Mononuclear cell (primary cell): ENCODE results near the gene YIPF4. TPM values are rescaled to one million over a fixed set of nuclear protein-coding genes. Genes with fewer than 3 reads are reported as not detected.

Source experiments
- H3K27me3 ChIP-seq: 2 replicates; pipeline ENCODE4 v1.6.0; 2011; ENCODE audit warnings: low read length, control low read depth; ENCODE audit not compliant: insufficient read depth
- H3K4me1 ChIP-seq: 2 replicates; pipeline ENCODE4 v1.5.1; 2011; ENCODE audit warnings: mild to moderate bottlenecking, low read length, control low read depth; ENCODE audit not compliant: insufficient read depth
- H3K4me3 ChIP-seq: 2 replicates; pipeline ENCODE4 v1.5.1; 2011; ENCODE audit warnings: mild to moderate bottlenecking, low read length, moderate library complexity
- H3K9me3 ChIP-seq: 2 replicates; pipeline ENCODE4 v1.5.1; 2011; ENCODE audit warnings: low read depth, mild to moderate bottlenecking, control low read depth, low read length
- total RNA-seq: library from RNA; depleted of rRNA; stranded (reverse); fragments of >200 nt; gene quantifications from one replicate; pipeline ENCODE4 v1.2.3, GENCODE V29; 2012

Gene YIPF4
- total RNA-seq: 15.3 TPM

DNA sequence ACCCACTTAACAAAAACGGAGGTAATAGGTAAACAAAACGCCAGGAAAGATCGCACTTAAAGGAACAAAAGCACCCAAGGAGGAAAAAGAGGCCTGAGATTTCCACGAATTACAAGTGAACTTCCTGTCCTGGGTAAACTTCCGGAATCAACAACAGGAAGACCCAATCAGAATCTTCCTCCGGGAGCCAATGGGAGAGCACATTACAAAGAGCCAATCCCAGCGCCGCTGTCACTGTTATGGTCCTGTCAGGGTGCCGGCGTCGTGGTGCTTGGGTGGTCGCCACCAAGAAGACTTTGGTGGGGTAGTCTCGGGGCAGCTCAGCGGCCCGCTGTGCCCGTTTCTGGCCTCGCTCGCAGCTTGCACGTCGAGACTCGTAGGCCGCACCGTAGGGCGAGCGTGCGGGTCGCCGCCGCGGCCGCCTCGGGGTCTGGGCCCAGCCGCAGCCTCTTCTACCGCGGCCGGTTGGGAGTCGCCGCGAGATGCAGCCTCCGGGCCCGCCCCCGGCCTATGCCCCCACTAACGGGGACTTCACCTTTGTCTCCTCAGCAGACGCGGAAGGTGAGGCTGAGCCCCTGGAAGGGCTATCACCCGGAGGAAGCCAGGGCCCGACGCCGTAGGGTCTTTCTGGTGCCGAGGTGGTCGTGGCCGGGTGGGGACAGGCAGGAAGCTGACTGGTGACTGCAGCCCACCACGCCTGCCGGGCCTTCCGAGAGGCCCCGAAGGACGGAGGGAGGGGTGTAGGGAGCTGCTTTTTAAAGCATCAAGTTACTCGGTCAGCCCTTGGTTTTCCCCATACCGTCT is at the start of gene YIPF4:
TSS of gene YIPF4 (plus strand) at position 231 of the 804 bp plus-strand sequence. CDS start at position 483, 252 bp downstream.
- peak within 1 kb of the TSS; percentile 91 for H3K4me3 ChIP-seq
- H3K4me1 ChIP-seq: peaks cover 38% of the 10 kb centered on the region
- H3K27me3 ChIP-seq: no peaks in the 10 kb centered on the region
- no peaks in the 10 kb centered on the region for H3K9me3 ChIP-seq

DNA sequence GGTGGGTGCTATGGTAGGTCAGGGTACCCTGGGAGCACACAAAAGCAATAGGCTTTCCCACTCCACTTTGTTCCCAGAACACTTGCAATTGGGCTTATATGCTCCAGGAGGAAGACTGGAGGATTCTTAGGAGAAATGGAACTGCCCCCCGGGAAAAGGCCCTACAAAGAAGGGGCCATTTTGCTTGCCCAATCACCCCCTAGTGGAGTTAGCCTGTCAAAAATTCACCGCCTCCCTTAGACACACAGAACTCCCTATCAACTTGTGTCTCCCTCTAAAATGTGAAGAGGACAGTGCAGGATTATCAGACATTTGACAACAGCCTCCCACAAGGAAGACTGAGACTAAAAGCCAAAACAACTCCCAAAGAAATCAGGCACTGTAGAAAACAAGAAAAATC is 49.5 kb upstream of the YIPF4 start:
- Histone ChIP-seq H3K4me1 (no peaks in the 10 kb centered on the region), H3K27me3 (no peaks in the 10 kb centered on the region), H3K9me3 (no peaks in the 10 kb centered on the region), H3K4me3 (no peak overlapping the region)

DNA sequence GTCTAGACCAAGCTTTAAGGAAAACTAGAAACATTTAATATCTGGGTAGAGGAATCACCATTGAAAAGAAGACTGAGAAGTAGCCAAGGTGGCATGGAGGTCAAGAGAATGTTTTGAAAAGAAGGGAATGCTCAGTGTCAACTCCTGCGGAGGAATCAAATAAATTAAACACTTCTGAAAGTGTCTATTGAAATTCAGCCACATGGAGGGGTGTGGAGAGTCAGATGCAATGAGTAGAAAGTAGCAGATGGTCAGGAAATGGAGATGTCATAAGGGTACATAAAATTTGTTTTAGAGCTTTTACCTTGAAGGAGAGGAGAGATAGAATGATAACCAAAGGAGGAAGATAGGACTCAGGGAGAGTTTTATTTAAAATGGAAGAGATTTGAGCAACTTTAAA is 48.1 kb upstream of the YIPF4 start:
- Histone ChIP-seq H3K4me3 (no peak overlapping the region), H3K27me3 (no peaks in the 10 kb centered on the region), H3K9me3 (no peaks in the 10 kb centered on the region), H3K4me1 (no peaks in the 10 kb centered on the region)

DNA sequence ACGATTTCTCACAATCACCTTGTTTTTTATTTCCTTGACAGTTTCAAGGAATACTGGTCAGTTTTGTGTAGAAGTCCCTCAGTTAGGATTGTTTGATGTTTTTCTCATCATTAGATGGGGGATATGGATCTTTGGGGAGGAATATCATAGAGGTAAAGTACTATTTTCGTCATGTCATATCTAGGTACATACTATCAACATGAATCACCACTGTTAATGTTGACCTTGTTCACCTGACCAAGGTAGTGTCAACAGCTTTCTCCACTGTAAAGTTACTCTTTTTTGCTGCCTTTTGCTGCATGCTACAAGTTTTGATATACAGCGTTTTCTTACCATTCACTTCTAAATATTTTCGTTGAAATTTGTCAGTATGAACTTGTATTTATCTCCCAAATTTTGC is 45.7 kb upstream of the YIPF4 start:
- Histone ChIP-seq H3K9me3 (no peaks in the 10 kb centered on the region), H3K27me3 (no peaks in the 10 kb centered on the region), H3K4me1 (no peaks in the 10 kb centered on the region), H3K4me3 (no peak overlapping the region)

DNA sequence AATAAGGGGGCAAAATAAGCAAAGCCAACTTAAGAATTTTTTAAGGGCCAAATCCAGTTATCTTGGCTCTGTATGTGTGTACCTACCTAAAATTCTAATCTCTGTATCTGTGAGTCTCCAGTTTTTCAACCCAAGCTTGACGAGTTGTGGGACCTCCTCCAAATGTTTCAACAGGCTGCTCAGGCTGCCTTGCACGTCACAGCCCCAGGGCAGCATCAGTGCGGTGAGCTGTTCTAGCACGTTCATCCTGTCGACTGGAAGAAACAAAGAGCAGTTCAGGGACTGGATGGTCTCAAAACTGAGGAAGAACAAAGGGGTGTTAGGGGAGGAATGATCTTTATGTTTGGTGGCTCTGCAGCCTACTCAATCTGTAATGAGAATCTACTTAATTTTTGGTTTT is 42.4 kb upstream of the YIPF4 start:
- Histone ChIP-seq H3K9me3 (no peaks in the 10 kb centered on the region), H3K4me3 (no peak overlapping the region), H3K4me1 (no peaks in the 10 kb centered on the region)

DNA sequence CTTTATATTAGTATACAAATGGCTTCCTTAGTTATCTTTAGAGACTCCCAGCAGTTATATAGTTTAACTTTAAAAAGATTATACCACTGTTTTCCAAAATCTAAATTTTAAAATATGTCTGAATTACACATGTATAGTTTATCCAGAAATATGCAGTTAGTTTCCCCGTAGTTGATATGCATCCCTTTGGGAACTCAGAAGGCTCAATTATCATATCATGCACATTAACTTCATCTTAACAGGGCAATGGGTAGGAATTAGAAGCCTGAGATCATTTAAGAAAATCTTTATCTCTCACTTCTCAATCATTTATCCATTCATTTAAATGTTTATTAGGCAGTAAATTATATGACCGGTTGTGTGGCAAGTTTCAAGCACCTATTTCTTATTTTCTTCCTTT is 40.2 kb upstream of the YIPF4 start:
- no peaks in the 10 kb centered on the region for H3K27me3 ChIP-seq
- H3K4me1 ChIP-seq: no peaks in the 10 kb centered on the region
- H3K9me3 ChIP-seq: no peaks in the 10 kb centered on the region

More for the DNA sequence above, 42.4 kb upstream of the YIPF4 start:
- no peaks in the 10 kb centered on the region for H3K27me3 ChIP-seq

DNA sequence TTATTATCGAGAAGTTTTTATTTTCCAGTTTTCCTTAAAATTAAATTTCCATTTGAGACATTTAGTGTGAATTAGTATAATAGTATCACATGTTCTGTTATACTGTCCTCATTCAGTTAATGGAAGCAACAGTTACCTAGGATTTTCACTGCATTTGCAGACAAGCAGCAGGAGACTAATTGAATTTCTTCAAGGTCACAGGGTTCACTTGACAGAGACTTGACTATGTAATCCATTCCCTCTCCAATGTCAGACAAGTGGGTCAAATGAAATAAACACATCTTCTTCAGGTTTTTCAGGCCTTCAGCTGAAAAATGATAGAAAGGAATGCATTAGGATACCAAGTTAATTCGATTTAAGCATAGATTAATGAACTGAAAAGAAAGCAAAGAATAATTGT is 39.7 kb upstream of the YIPF4 start:
- Histone ChIP-seq H3K4me3 (no peak overlapping the region), H3K4me1 (no peaks in the 10 kb centered on the region), H3K9me3 (no peaks in the 10 kb centered on the region), H3K27me3 (no peaks in the 10 kb centered on the region)

More for the DNA sequence above, 40.2 kb upstream of the YIPF4 start:
- no peak overlapping the region for H3K4me3 ChIP-seq

DNA sequence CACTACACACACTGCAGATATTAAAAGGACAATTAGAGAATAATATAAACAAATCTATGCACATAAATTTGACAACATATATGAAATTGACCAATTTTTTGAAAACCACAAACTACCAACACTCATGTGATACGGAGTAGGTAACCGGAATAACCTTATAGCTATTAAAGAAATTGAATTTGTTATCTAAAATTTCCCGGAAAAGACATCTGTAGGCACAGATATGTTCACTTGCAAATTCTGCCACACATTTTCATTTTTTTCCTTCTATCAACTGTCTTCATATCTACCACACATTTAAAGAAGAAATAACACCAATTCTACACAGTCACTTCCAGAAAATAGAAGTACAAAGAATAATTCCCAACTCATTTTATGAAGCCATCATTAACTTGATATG is 35.4 kb upstream of the YIPF4 start:
- Histone ChIP-seq H3K4me1 (no peaks in the 10 kb centered on the region), H3K4me3 (no peak overlapping the region), H3K27me3 (no peaks in the 10 kb centered on the region), H3K9me3 (no peaks in the 10 kb centered on the region)

DNA sequence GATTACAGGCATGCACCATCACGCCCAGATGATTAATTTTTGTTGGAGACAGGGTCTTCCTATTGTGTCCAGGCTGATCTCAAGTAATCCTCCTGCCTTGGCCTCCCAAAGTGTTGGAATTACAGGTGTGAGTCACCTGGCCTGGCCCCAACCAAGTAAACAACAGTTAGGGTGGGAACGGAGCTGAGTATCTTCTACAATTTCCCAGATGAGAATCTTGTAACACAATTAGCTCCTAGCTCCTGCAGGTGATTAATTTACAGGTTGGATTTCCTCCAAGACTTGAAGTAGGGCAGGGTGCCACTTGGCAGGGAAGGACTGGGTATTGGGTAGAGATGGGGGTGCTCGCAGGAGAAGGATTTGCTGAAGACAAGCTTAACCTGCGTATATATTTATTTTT is 30.8 kb upstream of the YIPF4 start:
- no peaks in the 10 kb centered on the region for H3K4me1 ChIP-seq
- H3K27me3 ChIP-seq: no peaks in the 10 kb centered on the region
- H3K4me3 ChIP-seq: no peak overlapping the region
- H3K9me3 ChIP-seq: no peaks in the 10 kb centered on the region

DNA sequence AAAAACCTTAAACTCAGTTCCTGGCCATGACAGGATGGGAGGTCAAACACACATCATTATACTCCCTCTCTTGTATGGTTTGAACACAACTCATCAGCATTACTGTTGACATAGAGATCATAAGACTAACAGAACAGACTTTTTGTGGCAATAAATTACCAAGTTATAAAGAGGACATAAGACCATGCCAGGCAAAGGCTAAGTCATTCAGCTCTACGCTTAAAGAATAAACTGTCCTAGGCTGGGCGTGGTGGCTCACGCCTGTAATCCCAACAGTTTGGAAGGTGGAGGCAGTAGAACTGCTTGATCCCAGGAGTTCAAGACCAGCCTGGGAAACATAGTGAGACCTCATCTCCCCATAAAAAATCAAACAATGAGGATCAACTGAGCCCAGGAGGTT is 29.4 kb upstream of the YIPF4 start:
- H3K27me3 ChIP-seq: no peaks in the 10 kb centered on the region
- H3K4me3 ChIP-seq: no peak overlapping the region
- H3K4me1 ChIP-seq: no peaks in the 10 kb centered on the region
- H3K9me3 ChIP-seq: no peaks in the 10 kb centered on the region

DNA sequence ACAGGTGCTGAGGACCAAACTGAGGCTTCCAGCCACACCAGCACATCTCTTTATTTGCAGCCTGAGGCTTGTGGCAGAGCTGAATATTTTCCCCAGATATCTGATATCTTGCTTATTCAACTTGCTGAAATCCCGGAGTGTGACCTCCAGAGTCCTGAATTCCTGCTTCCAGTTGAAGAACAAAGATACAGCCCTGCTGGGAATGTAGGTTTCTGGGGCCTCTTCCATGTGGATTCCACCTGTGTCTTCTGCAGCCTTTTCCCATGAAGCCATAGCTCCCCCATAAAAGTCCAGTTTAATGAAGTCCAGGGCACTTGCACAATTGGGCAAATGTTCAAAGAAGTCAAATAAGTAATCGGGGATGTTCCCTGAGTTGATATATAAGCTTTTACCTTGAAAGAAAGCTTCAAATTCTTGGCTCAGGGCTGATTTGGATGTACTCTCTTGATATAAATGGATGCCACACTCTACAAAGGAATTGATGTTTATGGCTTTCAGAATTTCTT is 27.9 kb upstream of the YIPF4 start:
- H3K9me3 ChIP-seq: no peaks in the 10 kb centered on the region
- no peaks in the 10 kb centered on the region for H3K4me1 ChIP-seq
- H3K27me3 ChIP-seq: no peaks in the 10 kb centered on the region
- H3K4me3 ChIP-seq: no peak overlapping the region

DNA sequence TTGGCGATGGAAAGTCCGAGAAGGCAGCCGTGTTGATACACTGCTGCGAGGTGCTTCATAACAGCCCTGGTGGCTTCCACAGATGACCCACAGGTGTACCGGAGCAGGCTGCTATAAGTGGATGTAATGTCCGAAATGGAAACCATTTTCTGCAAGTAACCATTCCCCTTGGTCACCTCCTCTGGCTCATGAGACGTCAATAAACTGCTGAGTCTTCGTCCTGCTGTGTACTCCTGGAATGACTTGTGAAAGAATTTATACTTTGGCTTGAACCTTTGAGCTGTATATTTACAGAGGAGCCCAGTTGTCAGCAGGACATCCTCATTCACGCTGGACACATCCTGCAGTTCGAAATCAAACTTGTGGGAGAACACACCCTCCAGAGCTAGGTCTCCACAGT is 27.4 kb upstream of the YIPF4 start:
- H3K4me1 ChIP-seq: no peaks in the 10 kb centered on the region
- no peak overlapping the region for H3K4me3 ChIP-seq
- H3K27me3 ChIP-seq: no peaks in the 10 kb centered on the region
- H3K9me3 ChIP-seq: no peaks in the 10 kb centered on the region

DNA sequence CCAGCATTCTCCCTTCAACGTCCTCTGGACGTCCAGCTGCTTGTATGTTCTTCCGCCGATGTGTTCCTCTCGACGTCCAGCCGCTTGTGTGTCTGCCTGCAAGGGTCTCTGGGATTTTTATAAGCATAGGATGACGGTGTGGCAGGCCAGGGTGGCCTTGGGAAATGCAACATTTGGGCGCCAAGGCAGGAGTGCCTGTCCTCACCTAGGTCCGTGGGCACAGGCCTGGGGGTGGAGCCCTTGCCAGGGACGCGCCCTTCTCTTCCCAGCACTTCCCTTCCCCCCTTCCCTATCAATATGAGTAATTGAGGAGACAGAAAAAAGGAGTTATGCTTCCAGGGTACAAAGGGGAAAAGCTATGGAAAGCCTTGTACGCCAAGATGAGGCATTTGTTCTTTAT is 19.5 kb upstream of the YIPF4 start:
- Histone ChIP-seq H3K27me3 (no peaks in the 10 kb centered on the region), H3K9me3 (no peaks in the 10 kb centered on the region), H3K4me3 (no peak overlapping the region), H3K4me1 (peaks cover 21% of the 10 kb centered on the region)

DNA sequence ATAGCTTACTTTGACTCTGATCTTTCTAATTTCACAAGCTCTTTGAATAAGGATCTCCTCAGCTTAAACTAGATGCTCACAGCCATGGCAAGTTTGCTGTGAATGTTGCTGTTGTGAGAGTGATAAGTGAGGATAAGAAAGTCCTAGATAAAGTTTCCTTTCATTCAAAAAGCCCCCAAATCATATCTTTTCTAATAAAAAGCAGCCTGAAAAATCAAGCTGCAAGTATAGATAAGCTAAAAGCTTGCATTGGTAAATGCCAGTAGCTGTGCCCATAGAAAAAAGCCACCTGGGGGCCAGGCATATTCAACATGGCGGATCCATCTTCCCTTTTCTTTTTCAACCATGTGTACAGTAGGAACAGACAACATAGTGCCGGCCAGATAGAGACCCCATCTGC is 17.3 kb upstream of the YIPF4 start:
- no peak overlapping the region for H3K4me3 ChIP-seq
- no peaks in the 10 kb centered on the region for H3K9me3 ChIP-seq
- H3K4me1 ChIP-seq: peaks cover 42% of the 10 kb centered on the region
- no peaks in the 10 kb centered on the region for H3K27me3 ChIP-seq

DNA sequence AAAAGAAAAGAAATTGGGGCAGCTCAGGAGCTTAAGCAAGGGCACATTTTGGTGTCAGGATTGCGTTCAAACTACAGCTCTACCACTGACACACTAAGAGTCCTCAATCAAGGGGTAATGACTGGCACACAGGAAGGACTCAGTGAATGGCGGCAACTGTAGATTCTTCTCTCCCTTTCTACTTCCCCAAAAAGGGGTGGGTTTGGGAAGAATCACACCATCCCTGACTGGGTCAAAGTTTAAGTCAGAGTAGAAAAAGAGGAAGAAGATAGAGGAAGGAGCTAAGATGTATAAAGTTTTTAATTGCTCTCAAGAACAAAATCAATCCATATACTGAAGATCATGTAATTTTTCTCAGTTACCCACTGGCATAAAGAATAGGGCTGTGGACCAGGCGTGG is 15.6 kb upstream of the YIPF4 start:
- Histone ChIP-seq H3K9me3 (no peaks in the 10 kb centered on the region), H3K4me3 (no peak overlapping the region), H3K4me1 (peaks cover 56% of the 10 kb centered on the region), H3K27me3 (no peaks in the 10 kb centered on the region)
